Ramos (cell line): ENCODE data around the gene C10orf71.

ENCODE experiments used
- in situ Hi-C: fragments of 300-500 bp; cut with MboI; formaldehyde crosslinking; loops from one replicate; pipeline ENCODE4 v1.14.3; 2022; ENCODE audit warnings: low sequenced_read_pairs; ENCODE audit not compliant: unreplicated experiment

Gene C10orf71, protein sequence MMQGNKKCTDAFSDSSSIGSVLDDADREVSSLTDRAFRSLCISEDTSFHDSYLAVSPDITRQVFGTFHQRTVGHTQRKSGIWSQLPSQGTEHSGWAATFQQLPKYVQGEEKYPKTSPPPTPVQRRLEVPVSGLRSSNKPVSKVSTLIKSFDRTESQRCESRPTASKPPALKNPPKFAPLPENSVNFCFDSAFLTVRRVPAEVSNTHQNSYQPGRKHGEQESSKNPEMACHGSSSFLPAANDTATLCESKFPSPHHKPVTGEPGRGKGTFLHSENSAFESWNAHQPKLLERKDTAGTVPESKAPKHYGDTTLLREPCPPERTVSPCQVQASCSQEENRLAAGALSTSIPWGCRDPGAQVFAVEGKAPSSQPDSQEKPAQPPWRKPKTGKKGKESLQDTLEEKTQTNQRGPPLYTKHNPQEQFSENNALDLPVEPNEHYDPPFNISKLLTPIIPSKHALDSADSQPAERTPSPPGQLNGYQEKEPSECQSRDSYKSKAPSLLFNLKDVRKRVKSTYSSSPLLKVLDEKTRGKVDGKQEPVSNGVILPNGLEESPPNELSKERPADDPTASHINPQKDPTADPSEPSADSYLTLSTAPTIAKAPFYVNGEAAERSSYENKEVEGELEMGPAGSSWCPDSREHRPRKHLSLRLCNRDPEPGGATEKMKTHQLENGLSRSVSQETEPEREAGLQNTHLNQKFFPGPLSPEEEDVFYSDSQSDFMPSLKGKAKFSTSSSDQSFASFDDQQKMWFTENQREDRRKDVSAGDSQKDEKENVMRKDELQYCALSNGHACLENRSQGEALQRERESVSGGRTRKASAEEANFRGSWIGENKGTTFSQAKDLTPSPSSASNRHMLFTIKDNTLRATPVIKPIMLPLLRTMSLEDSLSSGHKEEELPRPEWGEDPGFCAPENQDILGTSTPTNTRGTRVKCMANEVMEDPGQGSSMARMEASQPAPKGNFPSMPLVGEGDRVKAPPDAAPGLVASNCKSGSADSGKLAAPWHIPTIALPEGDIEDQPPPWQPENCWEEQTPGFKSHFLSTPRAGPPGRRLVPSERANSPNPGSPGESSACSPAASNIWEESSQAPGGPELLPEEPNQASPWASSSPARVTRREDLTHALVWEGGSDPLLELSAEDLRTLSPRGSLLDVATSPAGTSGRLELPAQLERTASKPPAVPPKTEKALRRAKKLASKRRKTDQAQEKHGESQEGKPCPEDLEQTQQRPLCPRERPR (N-terminal part only)

DNA sequence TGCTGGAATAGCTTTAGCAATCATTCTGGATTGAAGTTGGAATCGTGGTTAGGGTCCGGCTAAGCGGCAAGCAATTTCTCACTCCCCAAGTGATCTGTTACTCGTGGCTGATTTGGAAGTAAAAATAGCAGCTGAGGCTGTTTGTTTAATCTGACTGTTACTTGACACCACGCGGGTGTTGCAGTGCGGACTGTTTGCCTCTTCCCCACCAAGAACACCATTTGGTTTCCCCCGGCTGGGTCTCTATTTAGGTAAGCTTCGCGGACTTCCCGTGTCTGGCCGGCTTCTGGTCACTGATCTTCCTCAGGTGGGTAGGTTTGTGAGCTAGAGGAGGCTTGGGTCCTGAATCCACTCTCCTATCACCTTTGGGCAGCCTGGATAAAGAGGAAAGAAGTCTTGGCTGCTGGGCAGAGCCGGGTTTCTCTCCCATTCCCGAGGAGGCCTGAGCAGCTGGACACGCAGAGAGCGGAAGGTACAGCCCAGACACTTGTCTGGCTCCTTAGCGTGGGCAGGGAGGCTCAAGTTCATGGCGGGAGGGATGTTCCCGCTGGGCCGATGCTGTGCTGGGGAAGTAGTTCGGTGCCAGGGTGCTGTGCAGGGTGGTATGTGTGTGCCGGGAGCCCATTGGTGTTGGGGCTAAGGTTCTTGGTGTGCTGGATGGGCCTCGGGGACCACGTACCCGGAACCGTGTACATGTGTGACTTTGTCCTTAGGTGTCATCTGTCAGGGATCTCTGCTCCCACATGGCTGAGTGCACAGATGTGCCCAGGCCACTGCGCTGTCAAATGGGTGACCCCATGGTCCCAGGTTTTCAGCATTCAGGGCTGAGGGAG lies at the start of gene C10orf71:
Gene C10orf71, plus strand, starts transcription at position 188 of the 833 bp plus-strand sequence. CDS start 23,376 bp downstream, outside the sequence.
- in situ Hi-C loops, result no loop called here

GRCh38 chr10:49252313-49253034 lies 46.5 kb upstream of the C10orf71 start:
- in situ Hi-C loops, result no loop called here

- in situ Hi-C loops, result no loop called here
Measured at GRCh38 chr10:49253340-49253906, 45.5 kb upstream of the C10orf71 start.

DNA sequence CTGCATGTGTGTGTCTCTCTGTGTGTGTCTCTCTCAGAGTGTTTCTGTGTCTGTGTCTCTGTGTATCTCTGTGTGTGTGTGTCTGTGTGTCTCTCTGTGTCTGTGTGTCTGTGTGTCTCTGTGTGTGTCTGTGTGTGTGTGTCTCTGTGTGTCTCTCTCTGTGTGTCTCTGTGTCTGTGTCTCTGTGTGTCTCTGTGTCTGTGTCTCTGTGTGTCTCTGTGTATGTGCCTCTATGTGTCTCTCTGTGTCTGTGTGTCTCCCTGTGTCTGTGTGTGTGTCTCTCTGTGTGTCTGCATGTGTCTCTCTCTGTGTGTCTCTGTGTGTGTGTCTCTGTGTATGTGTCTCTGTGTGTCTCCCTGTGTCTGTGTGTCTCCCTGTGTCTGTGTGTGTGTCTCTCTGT lies 44.8 kb upstream of the C10orf71 start:
- in situ Hi-C loops, result no loop called here

DNA sequence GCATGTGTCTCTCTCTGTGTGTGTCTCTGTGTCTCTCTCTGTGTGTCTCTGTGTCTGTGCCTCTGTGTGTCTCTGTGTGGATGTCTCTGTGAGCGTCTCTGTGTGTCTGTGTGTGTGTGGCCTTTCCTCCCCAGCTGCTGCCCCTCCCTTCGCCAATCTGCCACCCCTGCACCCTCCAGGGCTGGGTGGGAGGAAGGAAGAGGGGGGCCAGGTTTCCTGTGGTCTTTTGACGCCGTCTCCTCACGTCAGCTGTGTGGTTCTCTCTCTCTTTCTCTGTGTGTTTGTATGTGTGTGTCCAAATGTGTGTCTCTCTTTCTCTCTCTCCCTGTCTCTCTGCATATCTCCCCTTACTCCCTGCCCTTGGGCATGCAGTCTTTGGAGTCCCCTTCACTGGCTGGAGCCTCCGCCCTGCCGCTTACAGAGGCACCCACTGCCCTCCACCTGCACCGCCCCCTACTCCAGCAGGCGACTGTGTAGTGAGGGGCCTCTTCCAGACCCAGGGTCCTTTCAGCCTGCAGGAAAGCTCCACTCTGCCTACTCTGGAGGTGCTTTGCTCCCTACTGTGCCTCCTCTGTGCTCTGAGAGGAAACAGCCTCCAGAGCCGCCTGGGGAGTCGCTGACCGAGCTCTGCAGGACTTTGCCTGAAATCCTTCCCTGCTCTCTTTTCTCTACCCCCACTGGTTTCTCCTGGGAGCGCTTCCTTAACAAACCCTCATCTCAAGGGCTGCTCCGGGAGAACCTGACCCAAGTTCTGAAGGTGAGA lies 44.2 kb upstream of the C10orf71 start:
- in situ Hi-C loops, result no loop called here

GRCh38 chr10:49255883-49256282 lies 43.1 kb upstream of the C10orf71 start:
- in situ Hi-C loops, result no loop called here

- in situ Hi-C loops, result no loop called here
Measured at GRCh38 chr10:49257154-49257553, 41.8 kb upstream of the C10orf71 start.

GRCh38 chr10:49257626-49258349 lies 41.2 kb upstream of the C10orf71 start:
- in situ Hi-C loops, result no loop called here

- in situ Hi-C loops, result no loop called here
Measured at GRCh38 chr10:49258350-49258683, 40.7 kb upstream of the C10orf71 start.

DNA sequence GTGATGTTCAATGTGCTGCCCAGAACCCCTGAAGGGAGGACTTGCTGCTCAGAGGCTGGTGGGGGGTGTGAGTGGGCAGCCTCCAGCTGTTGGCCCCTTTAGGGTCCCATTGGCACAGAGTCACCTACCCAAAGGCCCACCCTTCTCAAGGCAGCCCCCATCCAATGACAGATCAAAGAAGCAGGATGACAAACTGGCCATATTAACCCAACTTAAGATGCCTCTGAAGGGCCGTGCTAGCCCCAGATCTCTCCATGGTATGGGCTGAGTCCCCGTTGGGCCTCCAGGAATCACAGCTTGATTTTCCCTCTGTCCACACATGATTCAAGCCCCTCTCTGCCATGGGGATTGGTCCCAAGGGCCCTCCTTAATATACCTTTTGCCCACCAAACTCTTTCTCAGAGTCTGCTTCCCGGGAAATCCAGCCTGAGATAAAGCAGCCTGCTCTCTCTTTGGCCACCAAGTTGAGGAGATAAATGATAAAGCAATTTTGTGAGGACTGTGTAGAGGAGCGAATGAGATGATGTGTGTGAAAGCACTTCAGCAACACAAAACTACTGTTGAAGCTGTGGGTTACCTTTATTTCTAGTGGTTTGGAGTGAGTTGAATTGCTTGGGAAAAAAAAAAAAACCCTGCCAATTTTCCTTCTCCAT lies 38.2 kb upstream of the C10orf71 start:
- in situ Hi-C loops, result no loop called here

DNA sequence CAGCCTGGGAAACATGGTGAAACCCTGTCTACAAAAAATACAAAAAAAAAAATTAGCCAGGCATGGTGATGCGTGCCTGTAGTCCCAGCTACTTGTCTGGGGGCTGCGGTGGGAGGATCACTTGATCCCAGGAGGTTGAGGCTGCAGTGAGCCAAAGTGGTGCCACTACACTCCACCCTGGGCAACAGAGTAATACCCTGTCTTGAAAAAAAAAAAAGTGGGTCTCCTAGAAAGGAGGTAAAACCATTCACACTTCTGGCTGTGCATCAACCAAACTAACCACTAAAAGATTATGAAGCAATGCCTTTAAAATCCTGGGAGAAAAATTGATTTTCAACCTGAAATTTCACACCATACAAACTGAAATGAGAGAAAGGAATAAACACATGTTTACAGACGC lies 35.4 kb upstream of the C10orf71 start:
- in situ Hi-C loops, result no loop called here

DNA sequence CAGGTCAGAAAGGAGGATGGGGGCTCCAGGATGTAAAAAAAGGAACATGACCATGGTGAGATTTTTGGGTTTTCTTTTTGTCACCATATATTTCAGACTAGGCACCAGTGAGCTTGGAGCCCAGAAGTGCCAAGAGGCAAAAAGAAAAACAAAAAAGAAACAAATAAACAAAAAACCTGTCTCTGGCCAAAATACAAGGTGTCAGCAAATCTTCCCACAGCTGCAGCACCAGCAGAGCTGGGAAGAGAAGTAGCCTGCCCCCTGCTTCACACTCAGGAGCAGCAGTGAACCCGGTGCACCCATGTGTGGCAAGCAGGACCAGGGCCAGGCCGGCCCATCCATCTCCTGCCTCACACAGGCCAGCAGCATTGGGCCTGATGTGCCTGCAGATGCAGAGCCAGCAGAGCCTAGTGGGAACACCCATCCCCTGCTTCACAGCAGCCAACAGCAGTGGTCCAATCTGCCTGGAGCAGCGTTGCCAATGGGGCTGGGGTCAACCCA lies 34.7 kb upstream of the C10orf71 start:
- in situ Hi-C loops, result no loop called here

DNA sequence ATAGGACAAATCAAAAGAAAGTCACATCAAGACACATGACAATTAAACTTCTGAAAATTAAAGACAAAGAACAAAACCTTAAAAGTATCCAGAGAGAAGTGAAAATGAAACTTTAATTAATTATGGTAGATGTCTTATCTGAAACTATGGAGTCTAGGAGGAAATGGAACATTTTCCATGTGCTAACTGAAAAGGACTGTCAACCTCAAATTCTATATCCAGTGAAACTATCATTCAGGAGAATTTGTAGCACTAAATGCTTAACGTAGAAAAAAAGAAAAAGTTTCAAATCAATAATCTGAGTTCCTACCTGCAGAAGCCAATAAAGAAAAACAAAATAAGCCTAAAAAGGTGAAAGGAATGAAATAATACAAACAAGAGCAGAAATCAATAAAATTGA lies 33.1 kb upstream of the C10orf71 start:
- in situ Hi-C loops, result no loop called here

DNA sequence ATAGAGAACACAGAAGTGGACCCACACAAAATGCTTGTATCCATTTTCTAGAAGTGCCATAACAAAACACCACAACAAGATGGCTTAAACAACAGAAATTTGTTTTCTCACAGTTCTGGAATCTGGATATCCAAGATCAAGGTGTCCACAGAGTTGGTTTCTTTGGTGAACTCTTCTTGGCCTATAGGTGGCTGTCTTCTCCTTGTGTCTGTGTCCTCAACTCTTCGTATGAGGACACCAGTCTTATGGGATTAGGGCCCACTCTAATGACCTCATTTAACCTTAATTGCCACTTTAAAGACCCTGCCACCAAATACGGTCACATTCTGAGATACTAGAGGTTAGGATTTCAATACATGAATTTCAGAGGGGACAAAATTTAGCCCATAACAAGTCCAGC lies 30.8 kb upstream of the C10orf71 start:
- in situ Hi-C loops, result no loop called here

DNA sequence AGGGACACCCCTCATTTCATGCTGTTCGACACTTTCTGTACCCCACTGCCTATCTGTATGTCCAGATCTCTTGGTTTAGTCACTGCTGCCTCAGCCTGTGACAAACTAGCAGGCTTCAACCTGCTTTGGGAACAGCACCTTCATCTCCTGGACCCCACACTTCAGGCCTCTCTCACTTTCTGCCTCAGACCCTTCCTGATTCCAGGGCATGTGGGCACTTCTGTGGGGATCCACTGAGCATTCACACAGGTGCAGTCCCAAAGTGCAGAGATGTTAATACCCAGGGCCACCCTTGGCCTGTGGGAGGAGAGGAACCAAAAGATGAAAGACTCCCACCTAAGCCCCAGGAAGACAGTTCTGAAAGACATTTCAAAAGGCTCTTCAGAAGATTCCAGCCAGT lies 29.4 kb upstream of the C10orf71 start:
- in situ Hi-C loops, result no loop called here

GRCh38 chr10:49270565-49270964 lies 28.4 kb upstream of the C10orf71 start:
- in situ Hi-C loops, result no loop called here

DNA sequence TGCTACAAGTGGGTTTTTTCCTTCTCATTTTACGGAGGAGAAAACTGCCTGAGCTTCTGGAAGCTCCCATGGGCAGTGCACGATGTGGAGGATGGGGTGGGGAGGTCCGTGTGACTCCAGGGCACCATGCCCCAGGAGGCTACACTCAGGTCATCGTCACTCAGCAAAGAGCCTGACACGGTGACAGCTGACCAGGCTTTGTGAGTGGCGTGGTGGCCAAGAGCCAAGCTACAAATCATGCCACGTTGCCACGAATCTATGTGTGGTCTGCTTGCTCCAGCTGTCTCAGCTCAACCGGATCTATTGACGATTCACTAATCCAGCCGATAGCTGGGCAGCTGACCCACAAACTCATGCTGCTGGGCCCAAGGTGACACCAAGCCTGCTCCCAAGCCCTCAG lies 27.6 kb upstream of the C10orf71 start:
- in situ Hi-C loops, result no loop called here
